ENCODE measurements around the gene OR52A5.

Gene OR52A5

DNA sequence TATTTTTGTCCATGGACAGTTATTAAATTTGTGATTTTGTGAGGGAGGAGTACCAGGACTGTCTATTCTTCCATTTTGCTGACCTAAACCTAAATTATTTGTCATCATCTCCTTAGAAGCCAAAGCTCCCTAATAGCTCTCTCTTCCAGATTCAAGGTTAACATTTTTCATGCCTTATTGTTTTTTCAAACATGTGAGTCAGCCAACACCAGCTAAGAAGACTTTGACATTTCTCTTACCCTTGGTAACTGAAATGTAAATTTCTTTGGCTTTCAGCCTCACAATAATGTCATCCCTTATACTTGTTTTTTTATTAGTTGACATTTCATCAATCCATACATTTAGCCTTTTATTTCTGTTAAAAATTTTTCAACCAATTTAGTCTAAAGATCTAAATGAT, 49.6 kb downstream of the OR52A5 start:
- TF ChIP-seq, protein P1, sequence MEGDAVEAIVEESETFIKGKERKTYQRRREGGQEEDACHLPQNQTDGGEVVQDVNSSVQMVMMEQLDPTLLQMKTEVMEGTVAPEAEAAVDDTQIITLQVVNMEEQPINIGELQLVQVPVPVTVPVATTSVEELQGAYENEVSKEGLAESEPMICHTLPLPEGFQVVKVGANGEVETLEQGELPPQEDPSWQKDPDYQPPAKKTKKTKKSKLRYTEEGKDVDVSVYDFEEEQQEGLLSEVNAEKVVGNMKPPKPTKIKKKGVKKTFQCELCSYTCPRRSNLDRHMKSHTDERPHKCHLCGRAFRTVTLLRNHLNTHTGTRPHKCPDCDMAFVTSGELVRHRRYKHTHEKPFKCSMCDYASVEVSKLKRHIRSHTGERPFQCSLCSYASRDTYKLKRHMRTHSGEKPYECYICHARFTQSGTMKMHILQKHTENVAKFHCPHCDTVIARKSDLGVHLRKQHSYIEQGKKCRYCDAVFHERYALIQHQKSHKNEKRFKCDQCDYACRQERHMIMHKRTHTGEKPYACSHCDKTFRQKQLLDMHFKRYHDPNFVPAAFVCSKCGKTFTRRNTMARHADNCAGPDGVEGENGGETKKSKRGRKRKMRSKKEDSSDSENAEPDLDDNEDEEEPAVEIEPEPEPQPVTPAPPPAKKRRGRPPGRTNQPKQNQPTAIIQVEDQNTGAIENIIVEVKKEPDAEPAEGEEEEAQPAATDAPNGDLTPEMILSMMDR (IDR thresholded peaks at IDR 0.05; ENCODE audit: control insufficient read depth, insufficient read depth, low read depth, low read length, missing control alignments), result no peak
- H3K4me3 ChIP-seq (ENCODE audit: control insufficient read depth, low read depth, low read length), result no peak overlapping the region
- no peak for DNase-seq (ENCODE audit: low read depth)

- TF ChIP-seq, protein P1 (IDR thresholded peaks at IDR 0.05; ENCODE audit: control insufficient read depth, insufficient read depth, low read depth, low read length, missing control alignments), result no peak
- H3K4me3 ChIP-seq (ENCODE audit: control insufficient read depth, low read depth, low read length), result no peak overlapping the region
- DNase-seq (ENCODE audit: low read depth), result no peak
Measured at GRCh38 chr11:5083602-5084001, 54.6 kb downstream of the OR52A5 start.

GRCh38 chr11:5081405-5081804, 56.8 kb downstream of the OR52A5 start:
- H3K4me3 ChIP-seq (ENCODE audit: control insufficient read depth, low read depth, low read length), result no peak overlapping the region
- DNase-seq (ENCODE audit: low read depth), result no peak
- TF ChIP-seq, protein P1 (IDR thresholded peaks at IDR 0.05; ENCODE audit: control insufficient read depth, insufficient read depth, low read depth, low read length, missing control alignments), result no peak
